Measurements from ENCODE around the gene CAMKK2. TPM values are rescaled to one million over a fixed set of nuclear protein-coding genes. Genes with fewer than 3 reads are reported as not detected.

The CAMKK2 gene
- total RNA-seq, 1 donor from 2014 or later = 20.5 TPM

GRCh38 chr12:121224591-121224990, 71.9 kb downstream of the CAMKK2 start:
- H3K36me3 Mint-ChIP-seq (ENCODE audit: low read depth) = peaks cover 24% of the 10 kb centered on the region
- intact Hi-C loops (cut with micrococcal nuclease) = no loop called here
- H3K4me1 Mint-ChIP-seq = peaks cover 34% of the 10 kb centered on the region

GRCh38 chr12:121223292-121224285, 72.9 kb downstream of the CAMKK2 start:
- ATAC-seq (ENCODE audit: low read depth) (peak; percentile 39), DNase-seq (no peak)
- Mint-ChIP-seq H3K27ac (peak overlapping the region; percentile 83), H3K27me3 (no peaks in the 10 kb centered on the region), H3K4me3 (no peak overlapping the region), H3K4me1 (peaks cover 34% of the 10 kb centered on the region), H3K36me3 (ENCODE audit: low read depth) (peaks cover 22% of the 10 kb centered on the region), H3K9me3 (no peaks in the 10 kb centered on the region)
- intact Hi-C loops (cut with micrococcal nuclease) = loop anchor here (1.0 kb wide), 1 partner anchor 113 kb away; no protein-coding TSS in a partner anchor
- CTCF ChIA-PET = interaction anchor here (1.3 kb wide), 1 partner anchor 162 kb away, joined by 4 read pairs; no protein-coding TSS in a partner anchor
- POLR2A ChIA-PET = interaction anchor here (0.6 to 1.2 kb wide), 3 partner anchors 14 to 500 kb away, joined by 3 to 7 read pairs (median 4); partner anchors contain the start of gene P2RX4
- TF ChIP-seq CTCF (IDR thresholded peaks at IDR 0.05) = no peak

More at GRCh38 chr12:121224591-121224990, 71.9 kb downstream of the CAMKK2 start:
- ChIA-PET CTCF (interaction anchor here (1.3 kb wide), 1 partner anchor 163 kb away, joined by 4 read pairs; no protein-coding TSS in a partner anchor), POLR2A (interaction anchor here (0.6 to 0.7 kb wide), 2 partner anchors 16 to 99 kb away, joined by 3 to 4 read pairs; no protein-coding TSS in a partner anchor)
- Mint-ChIP-seq H3K4me3 (no peak overlapping the region), H3K9me3 (no peaks in the 10 kb centered on the region), H3K27ac (no peak overlapping the region), H3K27me3 (no peaks in the 10 kb centered on the region)
- DNase-seq = no peak
- no peak for ATAC-seq (ENCODE audit: low read depth)
- TF ChIP-seq CTCF (IDR thresholded peaks at IDR 0.05) = no peak

GRCh38 chr12:121222847-121223246, 73.7 kb downstream of the CAMKK2 start:
- peak overlapping the region; percentile 83 for H3K27ac Mint-ChIP-seq
- intact Hi-C loops (cut with micrococcal nuclease) = loop anchor here (1.0 kb wide), 1 partner anchor 113 kb away; no protein-coding TSS in a partner anchor
- peaks cover 34% of the 10 kb centered on the region for H3K4me1 Mint-ChIP-seq
- DNase-seq (no peak), ATAC-seq (ENCODE audit: low read depth) (peak; percentile 52)
- H3K9me3 Mint-ChIP-seq = no peaks in the 10 kb centered on the region
- ChIA-PET CTCF (no interaction called here), POLR2A (interaction anchor here (0.6 to 1.0 kb wide), 3 partner anchors 9 to 499 kb away, joined by 3 to 4 read pairs (median 3); no protein-coding TSS in a partner anchor)
- no peak overlapping the region for H3K4me3 Mint-ChIP-seq
- no peaks in the 10 kb centered on the region for H3K27me3 Mint-ChIP-seq
- peaks cover 26% of the 10 kb centered on the region for H3K36me3 Mint-ChIP-seq (ENCODE audit: low read depth)
- no peak for TF ChIP-seq CTCF (IDR thresholded peaks at IDR 0.05)

- Mint-ChIP-seq H3K27ac (no peak overlapping the region), H3K36me3 (ENCODE audit: low read depth) (peaks cover 36% of the 10 kb centered on the region), H3K4me1 (peaks cover 27% of the 10 kb centered on the region), H3K9me3 (no peaks in the 10 kb centered on the region), H3K27me3 (no peaks in the 10 kb centered on the region), H3K4me3 (no peak overlapping the region)
- TF ChIP-seq CTCF (IDR thresholded peaks at IDR 0.05) = no peak
- ATAC-seq (ENCODE audit: low read depth) = no peak
- ChIA-PET POLR2A (no interaction called here), CTCF (no interaction called here)
- intact Hi-C loops (cut with micrococcal nuclease) = loop anchor here (10.0 kb wide), 1 partner anchor 635 kb away; the partner anchor contains the start of gene POP5
- no peak for DNase-seq
Observed at GRCh38 chr12:121219353-121219986, 77.0 kb downstream of the CAMKK2 start.
